Common myeloid progenitor, CD34-positive (primary cell): ENCODE measurements around the gene STAT5A.
A peak's percentile ranks its signal among the peaks of the same experiment; 100 is the strongest.

Source experiments
- CTCF ChIA-PET: fragments of 350-600 bp; sonication (Branson Sonifier 250); formaldehyde crosslinking; loops from one replicate; lab custom pipeline; 2021; ENCODE audit warnings: antibody characterized with exemption; lab: Charles Lee
- POLR2A ChIA-PET: fragments of 350-600 bp; sonication (Branson Sonifier 250); formaldehyde crosslinking; loops from one replicate; lab custom pipeline; 2021; ENCODE audit warnings: antibody characterized with exemption; lab: Charles Lee
- DNase-seq, 3 donors: peaks; one replicate each; pipeline versions ENCODE4 v3.0.0 to v3.0.0-alpha.2; 2013
- H3K27ac ChIP-seq, 2 experiments: 1 replicate in 1 of 2; 2 replicates in 1 of 2; pipeline ENCODE4 v1.7.0; 2013; ENCODE audit warnings: inconsistent platforms in 2 of 2, low read length in 2 of 2, mild to moderate bottlenecking in 2 of 2, low read depth in 1 of 2, moderate library complexity in 1 of 2; ENCODE audit not compliant: severe bottlenecking in 2 of 2, insufficient read depth in 1 of 2, poor library complexity in 1 of 2
- H3K27me3 ChIP-seq, 5 experiments: replicated peaks in 2 of 5; 1 replicate in 3 of 5; 2 replicates in 2 of 5; pipeline versions ENCODE4 v1.6.1 to v1.7.0; 2013; ENCODE audit warnings: low read length in 4 of 5, mild to moderate bottlenecking in 2 of 5, moderate library complexity in 2 of 5, inconsistent platforms in 1 of 5; ENCODE audit not compliant: insufficient read depth in 5 of 5, control insufficient read depth in 4 of 5
- H3K36me3 ChIP-seq, 4 experiments: 1 replicate in 2 of 4; 2 replicates in 2 of 4; pipeline versions ENCODE4 v1.6.1 to v1.7.0; 2013; ENCODE audit warnings: low read length in 3 of 4, control low read depth in 1 of 4, mild to moderate bottlenecking in 1 of 4; ENCODE audit not compliant: control insufficient read depth in 4 of 4, insufficient read depth in 4 of 4
- H3K4me1 ChIP-seq, 4 experiments: 1 replicate in 3 of 4; 2 replicates in 1 of 4; pipeline versions ENCODE4 v1.6.1 to v1.7.1; 2013; ENCODE audit warnings: low read length in 3 of 4, mild to moderate bottlenecking in 3 of 4, control low read depth in 1 of 4, inconsistent platforms in 1 of 4, moderate library complexity in 1 of 4; ENCODE audit not compliant: control insufficient read depth in 4 of 4, insufficient read depth in 4 of 4; ENCODE audit errors: control extremely low read depth in 1 of 4
- H3K4me3 ChIP-seq, 7 experiments: 1 replicate in 4 of 7; 2 replicates in 3 of 7; pipeline versions ENCODE4 v1.5.1 to v1.7.0; 2013; ENCODE audit warnings: mild to moderate bottlenecking in 7 of 7, low read length in 6 of 7, moderate library complexity in 6 of 7, inconsistent platforms in 2 of 7, low read depth in 2 of 7, control low read depth in 1 of 7; ENCODE audit not compliant: insufficient read depth in 4 of 7, control insufficient read depth in 1 of 7; ENCODE audit errors: extremely low read depth in 1 of 7
- H3K9me3 ChIP-seq, 5 experiments: 1 replicate in 4 of 5; 2 replicates in 1 of 5; pipeline versions ENCODE4 v1.6.1 to v1.7.1; 2013; ENCODE audit warnings: low read length in 4 of 5, mild to moderate bottlenecking in 2 of 5, inconsistent platforms in 1 of 5, low read depth in 1 of 5, moderate library complexity in 1 of 5; ENCODE audit not compliant: control insufficient read depth in 4 of 5, insufficient read depth in 2 of 5; ENCODE audit errors: control extremely low read depth in 1 of 5
- WGBS: methylation state at CpG from one replicate; pipeline ENCODE4 v1.1.5; 2013; ENCODE audit not compliant: insufficient coverage; 5-methylcytosine and 5-hydroxymethylcytosine counted together

The STAT5A gene

DNA sequence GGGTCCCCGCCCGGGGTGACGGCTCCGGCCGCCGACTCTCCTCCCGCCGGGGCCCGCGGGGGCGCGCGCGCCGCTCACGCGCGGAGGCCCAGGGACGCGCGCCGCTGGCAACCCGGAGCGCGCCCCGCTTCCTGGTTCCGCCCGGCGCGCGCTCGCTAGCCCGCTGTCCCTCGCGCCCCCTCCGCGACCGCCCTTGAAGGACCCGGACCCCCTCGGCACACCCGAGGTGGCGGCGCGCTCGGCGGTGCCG, 12.0 kb upstream of the STAT5A start, which contains the start of gene STAT5B:
Gene STAT5B (minus strand): TSS at position 33 of the 250 bp plus-strand sequence. CDS start 44,264 bp downstream, outside the sequence.
- Histone ChIP-seq H3K4me1 (peaks cover 38 to 54% (median 45%) of the 10 kb centered on the region in 4 experiments), H3K4me3 (peak within 1 kb of the TSS; percentile 68 to 94 (median 86)), H3K9me3 (no peaks in the 10 kb centered on the region), H3K27ac (peak within 1 kb of the TSS; percentile 67 to 84), H3K27me3 (no peaks in the 10 kb centered on the region), H3K36me3 (no peaks in the 10 kb centered on the region)
- POLR2A ChIA-PET: interaction anchor here (1.1 to 2.0 kb wide), 4 partner anchors 12 to 54 kb away, joined by 4 to 23 read pairs (median 5); partner anchors contain the start of gene STAT5A
- WGBS: 0% methylated on average over 34 of the region's 47 CpGs
- DNase-seq: peak in 2 of 3 donors; percentile 72 to 85
- CTCF ChIA-PET: interaction anchor here (1.2 to 2.0 kb wide), 3 partner anchors 15 to 113 kb away, joined by 3 to 5 read pairs (median 4); no protein-coding TSS in a partner anchor

GRCh38 chr17:42276609-42277341, 11.5 kb upstream of the STAT5A start:
- Histone ChIP-seq H3K9me3 (no peaks in the 10 kb centered on the region), H3K27ac (peak overlapping the region; percentile 66 to 83), H3K4me3 (peak overlapping the region; percentile 68 to 94 (median 86)), H3K4me1 (peaks cover 37 to 49% (median 43%) of the 10 kb centered on the region in 4 experiments), H3K27me3 (no peaks in the 10 kb centered on the region), H3K36me3 (no peaks in the 10 kb centered on the region)
- 0% methylated on average over 36 of the region's 44 CpGs for WGBS
- POLR2A ChIA-PET: interaction anchor here (0.9 to 2.0 kb wide), 6 partner anchors 9 to 55 kb away, joined by 3 to 23 read pairs (median 4); partner anchors contain the start of gene STAT5A
- DNase-seq: peak; percentile 67 to 79 (median 78)
- CTCF ChIA-PET: interaction anchor here (0.7 to 4.5 kb wide), 11 partner anchors 9 to 147 kb away, joined by 3 to 25 read pairs (median 3); partner anchors contain the start of genes CAVIN1 and STAT5A

DNA sequence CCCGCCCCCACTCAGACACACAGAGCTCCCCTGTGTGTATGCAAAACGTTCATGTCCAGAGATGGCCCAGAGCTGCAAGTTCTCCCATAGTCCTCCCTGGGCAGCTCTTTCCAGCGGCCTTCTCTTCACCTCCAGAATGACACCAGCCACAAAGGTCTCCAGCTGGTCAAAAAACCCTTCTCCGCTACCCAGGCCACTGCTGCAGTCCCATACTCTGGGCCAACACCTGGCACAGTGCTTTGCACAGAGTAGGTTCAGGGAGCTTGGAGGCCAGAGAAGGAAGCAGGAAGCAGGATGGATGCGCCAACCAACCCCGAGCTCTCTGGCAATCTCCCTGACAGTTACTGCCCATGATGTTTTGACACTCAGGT, 11.0 kb upstream of the STAT5A start:
- Histone ChIP-seq H3K27me3 (no peaks in the 10 kb centered on the region), H3K9me3 (no peaks in the 10 kb centered on the region), H3K4me1 (peaks cover 31 to 43% (median 37%) of the 10 kb centered on the region in 4 experiments), H3K27ac (peak overlapping the region in 1 of 2 experiments; percentile 83), H3K36me3 (no peaks in the 10 kb centered on the region), H3K4me3 (peak overlapping the region in 6 of 7 experiments; percentile 79 to 94 (median 87))
- ChIA-PET POLR2A (interaction anchor here (0.9 to 2.0 kb wide), 5 partner anchors 9 to 55 kb away, joined by 3 to 23 read pairs (median 4); partner anchors contain the start of gene STAT5A), CTCF (interaction anchor here (0.7 to 4.5 kb wide), 11 partner anchors 8 to 146 kb away, joined by 3 to 25 read pairs (median 3); partner anchors contain the start of genes CAVIN1 and STAT5A)
- 32% methylated on average over 3 of the region's 6 CpGs for WGBS
- peak in 2 of 3 donors; percentile 27 to 32 for DNase-seq

- Histone ChIP-seq H3K4me1 (peaks cover 9 to 18% (median 14%) of the 10 kb centered on the region in 4 experiments), H3K4me3 (no peak overlapping the region), H3K9me3 (no peaks in the 10 kb centered on the region), H3K27me3 (no peaks in the 10 kb centered on the region), H3K36me3 (peaks cover 0 to 5% (median 3%) of the 10 kb centered on the region in 4 experiments), H3K27ac (no peak overlapping the region)
- 94% methylated on average over 4 of the region's 4 CpGs for WGBS
- ChIA-PET CTCF (interaction anchor here (0.8 to 4.5 kb wide), 2 partner anchors 11 to 57 kb away, joined by 3 to 25 read pairs; no protein-coding TSS in a partner anchor), POLR2A (interaction anchor here (0.6 to 0.8 kb wide), 2 partner anchors 8 to 325 kb away, joined by 3 read pairs; partner anchors contain the start of gene STAT5A)
- no peak for DNase-seq
Observed at GRCh38 chr17:42279776-42280630, 8.3 kb upstream of the STAT5A start.

- POLR2A ChIA-PET: no interaction called here
- no peak for DNase-seq
- CTCF ChIA-PET: interaction anchor here (1.4 kb wide), 1 partner anchor 59 kb away, joined by 4 read pairs; no protein-coding TSS in a partner anchor
- H3K36me3 ChIP-seq: peaks cover 0 to 5% (median 3%) of the 10 kb centered on the region in 4 experiments
- H3K27ac ChIP-seq: no peak overlapping the region
- no peak overlapping the region for H3K4me3 ChIP-seq
- H3K27me3 ChIP-seq: no peaks in the 10 kb centered on the region
- 94% methylated on average over 5 of the region's 7 CpGs for WGBS
- no peaks in the 10 kb centered on the region for H3K9me3 ChIP-seq
- peaks cover 7 to 24% (median 22%) of the 10 kb centered on the region in 4 experiments for H3K4me1 ChIP-seq
Observed at GRCh38 chr17:42281571-42282096, 6.7 kb upstream of the STAT5A start.

GRCh38 chr17:42282478-42283080, 5.7 kb upstream of the STAT5A start:
- POLR2A ChIA-PET: no interaction called here
- CTCF ChIA-PET: interaction anchor here (1.2 to 2.6 kb wide), 3 partner anchors 10 to 60 kb away, joined by 3 to 16 read pairs (median 4); no protein-coding TSS in a partner anchor
- Histone ChIP-seq H3K4me1 (peaks cover 2 to 24% (median 23%) of the 10 kb centered on the region in 4 experiments), H3K9me3 (no peaks in the 10 kb centered on the region), H3K27me3 (no peaks in the 10 kb centered on the region), H3K27ac (no peak overlapping the region), H3K4me3 (no peak overlapping the region), H3K36me3 (peaks cover 0 to 5% (median 3%) of the 10 kb centered on the region in 4 experiments)
- no peak for DNase-seq
- 100% methylated on average over 5 of the region's 6 CpGs for WGBS
